Measurements from ENCODE around the gene PEX14. TPM values are rescaled to one million over a fixed set of nuclear protein-coding genes. Genes with fewer than 3 reads are reported as not detected.

The PEX14 gene
- total and polyA plus RNA-seq, 9 of the 15 experiments (the other 6 are each of a cell fraction or from before 2014, with no cell fraction given) = 2.6 to 45.7 (median 22.7) TPM

DNA sequence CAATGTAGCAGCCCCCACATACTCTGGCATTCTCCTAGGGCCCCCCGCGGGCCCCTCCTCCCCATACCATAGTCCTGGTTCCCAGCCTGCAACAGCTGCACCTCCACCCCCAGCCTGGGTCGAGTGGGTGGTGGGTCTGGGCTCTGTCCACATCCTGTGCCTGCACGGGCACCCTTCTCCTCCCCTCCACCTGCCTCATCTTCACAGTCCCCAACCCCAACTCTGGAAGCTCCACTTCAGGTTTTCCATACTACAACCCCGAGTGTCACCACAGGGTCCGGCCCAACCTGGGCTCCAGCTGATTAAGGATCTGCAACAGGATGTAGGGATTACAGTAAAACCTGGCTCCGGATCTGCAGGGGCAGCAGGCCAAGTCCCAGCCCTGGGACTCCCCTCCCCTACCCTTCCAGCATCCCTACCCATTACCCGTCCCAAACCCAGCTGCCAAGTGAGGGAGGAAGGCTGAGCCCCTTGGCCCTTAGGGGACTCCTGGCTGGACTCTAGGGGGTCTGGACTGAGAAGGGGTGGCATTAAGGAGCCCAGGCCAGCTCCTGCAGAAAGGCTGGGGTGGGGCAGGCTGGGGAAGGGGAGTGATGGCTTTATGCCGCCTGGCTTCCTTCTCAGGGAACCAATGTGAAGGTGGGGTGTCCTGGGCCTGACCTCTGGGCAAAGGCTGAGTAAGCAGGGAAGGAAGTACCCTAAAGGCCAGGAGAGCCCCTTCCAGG is 204.9 kb downstream of the PEX14 start (continued):
- TF ChIP-seq BRF2 (IDR thresholded peaks at IDR 0.05; ENCODE audit: borderline replicate concordance, insufficient read depth, insufficient read length) (no peak), ZNF324 (CRISPR knock-in tag; IDR thresholded peaks at IDR 0.05) (no peak), ZNF212 (CRISPR knock-in tag; IDR thresholded peaks at IDR 0.05) (no peak), PCBP1 (IDR thresholded peaks at IDR 0.05; ENCODE audit: low read depth, low read length, poor library complexity, severe bottlenecking) (no peak), POLR2AphosphoS5 (IDR thresholded peaks at IDR 0.05; ENCODE audit: control insufficient read depth, insufficient read depth, low read depth, low read length) (no peak), PHB2 (IDR thresholded peaks at IDR 0.05; ENCODE audit: low read depth) (no peak), ZBTB5 (IDR thresholded peaks at IDR 0.05) (no peak), TEAD4 (IDR thresholded peaks at IDR 0.05; ENCODE audit: low read length) (no peak), TEAD4 (CRISPR knock-in tag; IDR thresholded peaks at IDR 0.05; ENCODE audit: borderline replicate concordance) (no peak), ZNF592 (IDR thresholded peaks at IDR 0.05) (no peak), ESRRB (CRISPR knock-in tag; IDR thresholded peaks at IDR 0.05; ENCODE audit: borderline replicate concordance) (no peak), NEUROD1 (IDR thresholded peaks at IDR 0.05; ENCODE audit: borderline replicate concordance, low read depth, low read length, partially characterized antibody) (peak; percentile 99), ZFX (CRISPR knock-in tag; IDR thresholded peaks at IDR 0.05) (no peak), MXI1 (IDR thresholded peaks at IDR 0.05; ENCODE audit: low read depth, low read length) (no peak), ZFP30 (CRISPR knock-in tag; IDR thresholded peaks at IDR 0.05; ENCODE audit: borderline replicate concordance) (no peak), POLR2H (tag; IDR thresholded peaks at IDR 0.05; ENCODE audit: low read depth) (no peak), ZSCAN29 (IDR thresholded peaks at IDR 0.05) (peak; percentile 58; the same call in 1 of the 2 replicates), TEAD2 (tag; IDR thresholded peaks at IDR 0.05) (no peak), FOSL1 (tag; conservative IDR thresholded peaks at IDR 0.05) (no peak), EZH2 (IDR thresholded peaks at IDR 0.05; ENCODE audit: borderline replicate concordance, low read depth, low read length) (no peak)
- TF ChIP-seq, protein P1, sequence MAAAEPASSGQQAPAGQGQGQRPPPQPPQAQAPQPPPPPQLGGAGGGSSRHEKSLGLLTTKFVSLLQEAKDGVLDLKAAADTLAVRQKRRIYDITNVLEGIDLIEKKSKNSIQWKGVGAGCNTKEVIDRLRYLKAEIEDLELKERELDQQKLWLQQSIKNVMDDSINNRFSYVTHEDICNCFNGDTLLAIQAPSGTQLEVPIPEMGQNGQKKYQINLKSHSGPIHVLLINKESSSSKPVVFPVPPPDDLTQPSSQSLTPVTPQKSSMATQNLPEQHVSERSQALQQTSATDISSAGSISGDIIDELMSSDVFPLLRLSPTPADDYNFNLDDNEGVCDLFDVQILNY (CRISPR knock-in tag; IDR thresholded peaks at IDR 0.05) = no peak
